A673 (cell line): ENCODE results near the gene KCNJ9.

ENCODE experiments used
- EZH2 ChIP-seq: fragments of 200-600 bp; sonication (generic); IDR thresholded peaks from 2 replicates; pipeline ENCODE4 v1.6.1; 2017; ENCODE audit warnings: borderline replicate concordance, low read depth, mild to moderate bottlenecking, mixed read lengths, antibody characterized with exemption, low read length; ENCODE audit not compliant: poor library complexity, severe bottlenecking
- TF ChIP-seq, protein P1 (sequence below): fragments of 300-800, 200-600 bp; sonication (generic); conservative IDR thresholded peaks from 2 replicates; pipeline ENCODE4 v1.5.1; 2017; ENCODE audit warnings: low read depth, mild to moderate bottlenecking, antibody characterized with exemption, low read length, moderate library complexity, mixed read lengths

DNA sequence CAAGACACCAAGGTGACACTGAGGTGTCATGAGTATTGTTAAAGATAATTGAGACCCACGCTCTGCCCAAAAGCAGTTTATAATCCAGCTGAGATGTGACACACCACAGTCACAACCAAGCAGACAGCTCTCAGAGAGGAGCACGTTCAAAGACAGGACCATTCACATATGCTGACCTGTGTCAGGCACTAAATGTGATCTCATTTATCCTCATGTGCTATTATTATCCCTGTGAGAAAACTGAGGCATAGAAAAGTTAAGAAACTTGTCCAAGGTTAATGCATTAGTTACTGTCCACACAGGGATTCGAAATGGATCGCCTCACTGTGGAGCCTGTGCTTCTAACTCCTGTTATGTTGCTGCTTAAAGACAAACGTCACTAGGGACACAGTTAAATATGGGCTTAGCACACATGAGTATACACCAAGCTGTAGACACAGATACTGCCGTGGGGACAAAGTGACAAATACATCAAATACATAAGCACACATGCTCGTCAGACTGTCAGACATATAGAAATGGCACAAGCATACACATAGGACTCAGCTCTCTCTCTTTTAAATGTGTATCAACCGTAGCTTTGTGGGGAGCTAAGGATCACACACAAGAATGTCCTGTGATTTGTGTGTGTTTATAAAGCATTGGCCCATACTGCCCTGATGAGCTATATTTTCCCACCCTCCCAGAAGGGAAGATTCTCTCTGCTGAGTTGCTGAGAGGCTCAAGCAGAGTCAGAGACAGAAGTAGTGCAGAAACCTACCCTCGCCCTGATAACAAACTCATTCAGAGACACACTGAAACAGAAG lies 20.6 kb downstream of the KCNJ9 start:
- TF ChIP-seq, protein P1, sequence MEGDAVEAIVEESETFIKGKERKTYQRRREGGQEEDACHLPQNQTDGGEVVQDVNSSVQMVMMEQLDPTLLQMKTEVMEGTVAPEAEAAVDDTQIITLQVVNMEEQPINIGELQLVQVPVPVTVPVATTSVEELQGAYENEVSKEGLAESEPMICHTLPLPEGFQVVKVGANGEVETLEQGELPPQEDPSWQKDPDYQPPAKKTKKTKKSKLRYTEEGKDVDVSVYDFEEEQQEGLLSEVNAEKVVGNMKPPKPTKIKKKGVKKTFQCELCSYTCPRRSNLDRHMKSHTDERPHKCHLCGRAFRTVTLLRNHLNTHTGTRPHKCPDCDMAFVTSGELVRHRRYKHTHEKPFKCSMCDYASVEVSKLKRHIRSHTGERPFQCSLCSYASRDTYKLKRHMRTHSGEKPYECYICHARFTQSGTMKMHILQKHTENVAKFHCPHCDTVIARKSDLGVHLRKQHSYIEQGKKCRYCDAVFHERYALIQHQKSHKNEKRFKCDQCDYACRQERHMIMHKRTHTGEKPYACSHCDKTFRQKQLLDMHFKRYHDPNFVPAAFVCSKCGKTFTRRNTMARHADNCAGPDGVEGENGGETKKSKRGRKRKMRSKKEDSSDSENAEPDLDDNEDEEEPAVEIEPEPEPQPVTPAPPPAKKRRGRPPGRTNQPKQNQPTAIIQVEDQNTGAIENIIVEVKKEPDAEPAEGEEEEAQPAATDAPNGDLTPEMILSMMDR: no peak
- TF ChIP-seq EZH2: no peak
